GM21526 (cell line): ENCODE results near the gene PMVK.
"Not testable (repeated sequence)": the region's sequence is repeated elsewhere in the genome, so short reads cannot be mapped to it uniquely, and the experiment has no call there.

Experiments
- ATAC-seq: cut with Tn5 transposase; IDR thresholded peaks from one replicate; pipeline ENCODE4 v1.9.1; 2021; ENCODE audit warnings: moderate library complexity; ENCODE audit not compliant: unreplicated experiment, low FRiP score

PMVK gene

GRCh38 chr1:154925335-154926170 is 11.0 kb downstream of the PMVK start:
- no peak for ATAC-seq

GRCh38 chr1:154923695-154924094 is 12.8 kb downstream of the PMVK start:
- ATAC-seq = no peak

- no peak for ATAC-seq
Observed at GRCh38 chr1:154913273-154913672, 23.2 kb downstream of the PMVK start.

GRCh38 chr1:154912755-154913154 is 23.8 kb downstream of the PMVK start:
- no peak for ATAC-seq

GRCh38 chr1:154911691-154912550 is 24.6 kb downstream of the PMVK start:
- no peak for ATAC-seq

- ATAC-seq = no peak
Observed at GRCh38 chr1:154910851-154911250, 25.7 kb downstream of the PMVK start.

- no peak for ATAC-seq
Observed at GRCh38 chr1:154908937-154909336, 27.6 kb downstream of the PMVK start.

GRCh38 chr1:154908129-154908528 is 28.4 kb downstream of the PMVK start:
- ATAC-seq = not testable (repeated sequence)

GRCh38 chr1:154906621-154907081 is 29.9 kb downstream of the PMVK start:
- ATAC-seq = no peak

- no peak for ATAC-seq
Observed at GRCh38 chr1:154902938-154903566, 33.5 kb downstream of the PMVK start.

GRCh38 chr1:154901591-154901990 is 34.9 kb downstream of the PMVK start:
- no peak for ATAC-seq

GRCh38 chr1:154899041-154899440 is 37.5 kb downstream of the PMVK start:
- no peak for ATAC-seq

- ATAC-seq = no peak
Observed at GRCh38 chr1:154896771-154897286, 39.7 kb downstream of the PMVK start.

GRCh38 chr1:154895798-154896197 is 40.7 kb downstream of the PMVK start:
- no peak for ATAC-seq

- no peak for ATAC-seq
Observed at GRCh38 chr1:154891452-154891851, 45.1 kb downstream of the PMVK start.

GRCh38 chr1:154888757-154889156 is 47.8 kb downstream of the PMVK start:
- ATAC-seq = no peak

GRCh38 chr1:154886281-154887015 is 50.1 kb downstream of the PMVK start:
- ATAC-seq = no peak

GRCh38 chr1:154884869-154885701 is 51.4 kb downstream of the PMVK start:
- ATAC-seq = no peak
